Lung microvascular endothelial cell (primary cell): Measurements from ENCODE around the gene SNX6. TPM values are rescaled to one million over a fixed set of nuclear protein-coding genes. Genes with fewer than 3 reads are reported as not detected.
"Not testable (repeated sequence)": the region's sequence is repeated elsewhere in the genome, so short reads cannot be mapped to it uniquely, and the experiment has no call there.

Experiments
- DNase-seq, 2 donors: peaks; one replicate each; pipeline versions ENCODE4 v3.0.0 to v3.0.0-alpha.2; 2010; ENCODE audit warnings: low read depth in 2 of 2
- total RNA-seq: library from RNA; depleted of rRNA; stranded (reverse); fragments of >200 nt; gene quantifications from 2 replicates; pipeline ENCODE4 v1.2.1, GENCODE V29; 2014

The SNX6 gene
- total RNA-seq, 1 donor from 2014 or later: 57.9 TPM

DNA sequence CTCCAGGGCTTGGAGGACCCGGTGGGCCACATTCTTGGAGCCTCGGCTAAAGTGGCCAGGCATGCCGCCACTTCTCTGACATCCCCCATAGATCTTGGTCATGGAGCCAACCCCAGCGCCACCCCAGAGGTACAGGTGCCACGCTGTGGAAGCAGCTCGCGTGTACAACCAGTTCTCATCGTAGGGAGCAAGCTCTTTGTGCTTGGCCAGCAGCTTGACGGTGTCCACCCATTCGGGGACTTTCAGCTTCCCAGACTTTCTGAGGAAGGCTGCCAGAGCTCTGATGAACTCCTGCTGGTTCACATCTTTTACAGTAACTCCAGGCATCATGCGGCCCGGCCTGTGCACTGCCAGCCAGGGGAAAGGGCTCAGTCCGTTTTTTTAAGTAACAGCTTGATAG lies 61.1 kb downstream of the SNX6 start:
- no peak for DNase-seq

DNA sequence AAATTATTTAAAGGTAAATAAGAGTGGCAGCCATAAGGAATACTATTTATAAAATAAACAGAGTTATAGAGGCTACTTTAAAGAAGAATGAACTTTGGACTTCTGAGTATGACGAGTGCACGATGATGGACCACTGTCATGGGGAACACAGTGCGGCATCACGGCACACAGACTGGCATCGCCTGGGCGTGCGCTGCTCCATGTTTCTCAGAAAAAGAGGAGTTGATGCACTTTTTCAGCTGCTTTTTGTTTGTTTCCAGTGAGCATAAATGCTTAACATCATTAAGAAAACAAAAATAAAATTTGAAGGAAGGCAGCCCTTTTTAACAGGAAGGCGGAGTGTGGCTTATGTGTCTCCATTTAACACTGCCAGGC lies 67.2 kb downstream of the SNX6 start:
- DNase-seq: no peak

DNA sequence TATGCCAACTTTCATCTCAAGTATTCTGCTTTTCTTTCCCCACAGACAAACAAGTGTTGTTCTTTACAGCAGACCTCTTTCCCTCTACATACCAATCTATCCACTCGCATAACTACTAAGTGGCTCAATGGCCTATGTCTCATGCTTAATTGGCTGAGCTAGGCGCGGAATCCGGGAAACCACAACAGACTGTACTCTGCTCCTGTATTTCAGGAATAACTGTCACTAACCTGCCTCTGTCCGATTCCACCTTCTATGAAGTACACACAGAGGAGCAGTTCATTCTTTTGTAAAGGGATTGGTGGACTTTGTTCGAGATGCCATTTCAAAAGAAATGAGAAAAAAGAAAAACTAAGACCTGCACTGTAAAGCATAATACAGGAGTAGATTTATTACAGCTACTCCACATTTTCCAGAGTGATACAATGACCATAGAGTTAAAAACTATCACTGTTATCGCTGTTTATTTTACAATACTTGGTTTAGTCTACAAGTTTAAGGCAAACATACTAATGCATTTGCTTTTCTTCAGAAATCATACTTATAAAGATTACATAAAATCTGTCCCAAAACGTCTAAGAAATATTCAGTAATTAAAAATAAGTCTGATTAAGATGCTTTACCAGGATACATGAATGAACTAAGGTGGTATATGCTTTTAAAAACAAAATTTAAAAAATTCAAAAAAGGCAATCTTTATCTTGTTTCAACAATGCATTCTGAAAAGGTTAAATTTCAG lies 67.7 kb downstream of the SNX6 start:
- DNase-seq: not testable (repeated sequence)

DNA sequence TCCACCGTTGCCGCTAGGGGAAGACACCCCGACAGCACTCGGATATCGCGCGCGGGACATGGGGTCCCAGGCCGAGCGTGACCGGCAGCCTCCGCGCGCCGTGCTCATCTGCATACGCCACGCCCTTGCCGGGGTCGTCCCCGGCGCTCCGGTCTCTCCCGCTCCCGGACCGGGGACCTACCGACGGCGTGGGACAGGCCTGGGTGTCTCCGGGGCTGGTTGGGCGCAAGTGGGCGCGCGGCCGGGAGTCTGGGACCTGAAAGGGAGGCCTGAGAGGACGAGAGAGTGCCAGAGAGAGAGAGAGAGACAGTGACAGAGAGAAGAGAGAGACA lies 73.5 kb downstream of the SNX6 start:
- DNase-seq: not testable (repeated sequence)

DNA sequence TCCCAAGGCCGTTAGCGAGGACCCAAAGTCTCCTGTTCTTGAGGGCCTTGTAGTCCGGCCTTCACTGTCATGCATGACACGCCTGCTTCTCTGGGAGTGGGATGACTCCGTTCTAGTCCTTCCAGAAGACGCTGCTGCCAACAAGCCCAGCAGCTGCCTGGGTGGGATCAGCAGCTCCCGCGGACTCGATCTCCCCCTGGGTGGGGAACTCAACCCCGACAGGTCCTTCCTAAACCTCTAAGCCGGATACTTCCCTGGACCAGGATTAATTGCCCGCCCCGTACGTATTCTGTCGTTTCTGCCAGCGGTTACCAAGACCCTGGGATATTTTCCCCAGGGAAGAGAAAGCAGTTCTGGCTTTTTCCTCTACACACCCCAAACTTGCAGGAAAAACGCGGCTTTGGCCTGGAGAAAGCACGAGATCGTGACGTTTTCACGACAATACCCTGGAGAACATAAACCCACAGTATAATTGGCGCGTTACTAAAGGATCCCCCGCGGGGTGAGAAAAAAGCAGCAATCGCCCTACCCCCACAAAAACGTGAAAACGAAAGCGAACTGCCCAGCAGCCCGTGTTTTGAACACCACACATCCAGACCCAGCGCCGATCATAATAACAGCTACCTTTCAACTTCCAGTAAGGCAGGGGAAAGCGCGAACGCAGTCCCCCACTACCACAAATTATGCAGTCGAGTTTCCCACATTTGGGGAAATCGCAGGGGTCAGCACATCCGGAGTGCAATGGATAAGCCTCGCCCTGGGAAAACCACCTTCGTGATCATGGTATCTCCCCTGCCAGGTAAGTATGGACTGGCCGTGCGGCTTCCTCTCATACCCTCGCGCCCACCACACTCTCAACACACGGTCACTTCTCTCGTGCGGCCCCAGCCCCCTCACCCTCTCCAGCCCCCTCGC lies 74.1 kb downstream of the SNX6 start:
- not testable (repeated sequence) for DNase-seq

DNA sequence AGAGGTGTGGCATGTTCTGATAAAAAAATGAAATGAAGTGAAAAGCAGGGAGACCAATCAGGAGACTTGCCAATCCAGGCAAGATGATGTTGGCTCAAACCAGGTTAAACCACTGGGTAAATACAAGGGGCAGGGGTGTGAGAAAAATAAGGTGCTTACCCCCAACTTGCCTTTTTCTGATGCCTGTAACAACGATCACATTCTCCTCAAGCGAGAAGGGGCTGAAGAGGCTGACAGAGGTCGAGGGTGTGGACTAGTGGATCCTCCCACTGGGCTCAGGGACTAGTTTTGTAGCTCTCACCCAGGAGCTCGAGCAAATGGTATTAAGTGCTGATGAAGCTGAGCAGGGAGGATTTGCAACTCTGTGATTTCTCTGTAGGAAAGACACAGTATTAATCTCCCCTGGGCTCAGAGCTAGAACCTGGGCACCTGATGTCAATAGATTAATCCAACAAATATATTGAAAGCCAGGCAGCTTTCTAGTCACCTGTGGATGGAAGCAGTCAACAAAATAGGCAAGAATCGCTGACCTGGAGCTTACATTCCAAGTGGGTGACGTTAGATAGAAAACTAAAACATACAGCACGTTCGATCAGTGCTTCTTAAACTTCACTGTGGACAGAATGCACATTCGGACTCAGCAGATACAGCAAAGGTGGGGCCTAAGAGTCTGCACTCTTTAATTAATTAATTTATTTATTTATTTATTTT lies 75.3 kb downstream of the SNX6 start:
- DNase-seq: no peak

DNA sequence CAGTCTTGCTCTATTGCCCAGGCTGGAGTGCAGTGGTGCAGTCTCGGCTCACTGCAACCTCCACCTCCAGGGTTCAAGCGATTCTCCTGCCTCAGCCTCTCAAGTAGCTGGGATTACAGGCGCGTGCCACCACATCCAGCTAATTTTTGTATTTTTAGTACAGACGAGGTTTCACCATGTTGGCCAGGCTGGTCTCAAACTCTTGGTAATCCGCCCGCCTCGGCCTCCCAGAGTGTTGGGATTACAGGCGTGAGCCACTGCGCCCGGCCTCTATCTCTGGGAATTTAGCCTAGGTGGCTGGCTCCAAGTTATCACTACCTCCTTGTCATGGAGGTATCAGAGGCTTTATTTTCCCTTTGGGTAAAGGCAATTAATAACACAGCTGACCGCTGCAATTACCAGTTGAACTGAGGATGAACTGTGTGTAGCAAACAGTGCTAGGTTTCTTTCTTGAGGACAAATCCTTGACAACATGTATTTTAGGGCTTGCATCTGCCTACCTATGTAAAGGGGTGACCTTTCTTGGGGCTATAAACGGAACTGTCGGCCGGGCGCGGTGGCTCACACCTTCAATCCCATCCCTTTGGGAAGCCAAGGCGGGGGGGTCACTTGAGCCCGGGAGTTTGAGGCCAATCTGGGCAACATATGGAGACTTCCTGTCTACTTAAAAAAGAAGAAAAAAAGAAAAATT lies 80.5 kb downstream of the SNX6 start:
- DNase-seq: not testable (repeated sequence)

DNA sequence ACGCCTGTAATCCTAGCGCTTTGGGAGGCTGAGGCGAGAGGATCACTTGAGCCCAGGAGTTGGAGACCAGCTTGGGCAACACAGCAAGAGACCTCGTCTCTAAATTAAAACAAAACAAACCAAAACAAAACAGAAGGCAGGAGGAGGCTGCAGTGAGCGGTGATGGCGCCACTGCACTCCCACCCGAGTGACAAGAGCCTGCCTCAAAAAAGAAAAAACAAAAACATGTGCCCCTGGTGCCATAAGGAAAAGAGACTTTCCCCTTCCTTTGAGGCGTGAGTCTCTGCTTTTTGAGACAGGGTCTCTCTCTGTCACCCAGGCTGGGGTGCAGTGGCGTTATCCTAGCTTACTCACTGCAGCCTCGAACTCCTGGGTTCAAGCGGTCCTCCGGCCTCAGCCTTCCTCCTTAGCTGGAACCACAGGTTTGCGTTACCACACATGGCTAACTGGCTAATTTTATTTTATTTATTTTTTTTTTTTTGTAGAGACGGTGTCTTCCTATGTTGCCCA lies 81.4 kb downstream of the SNX6 start:
- no peak for DNase-seq

DNA sequence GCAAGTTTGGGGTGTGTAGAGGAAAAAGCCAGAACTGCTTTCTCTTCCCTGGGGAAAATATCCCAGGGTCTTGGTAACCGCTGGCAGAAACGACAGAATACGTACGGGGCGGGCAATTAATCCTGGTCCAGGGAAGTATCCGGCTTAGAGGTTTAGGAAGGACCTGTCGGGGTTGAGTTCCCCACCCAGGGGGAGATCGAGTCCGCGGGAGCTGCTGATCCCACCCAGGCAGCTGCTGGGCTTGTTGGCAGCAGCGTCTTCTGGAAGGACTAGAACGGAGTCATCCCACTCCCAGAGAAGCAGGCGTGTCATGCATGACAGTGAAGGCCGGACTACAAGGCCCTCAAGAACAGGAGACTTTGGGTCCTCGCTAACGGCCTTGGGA lies 82.8 kb downstream of the SNX6 start:
- not testable (repeated sequence) for DNase-seq

DNA sequence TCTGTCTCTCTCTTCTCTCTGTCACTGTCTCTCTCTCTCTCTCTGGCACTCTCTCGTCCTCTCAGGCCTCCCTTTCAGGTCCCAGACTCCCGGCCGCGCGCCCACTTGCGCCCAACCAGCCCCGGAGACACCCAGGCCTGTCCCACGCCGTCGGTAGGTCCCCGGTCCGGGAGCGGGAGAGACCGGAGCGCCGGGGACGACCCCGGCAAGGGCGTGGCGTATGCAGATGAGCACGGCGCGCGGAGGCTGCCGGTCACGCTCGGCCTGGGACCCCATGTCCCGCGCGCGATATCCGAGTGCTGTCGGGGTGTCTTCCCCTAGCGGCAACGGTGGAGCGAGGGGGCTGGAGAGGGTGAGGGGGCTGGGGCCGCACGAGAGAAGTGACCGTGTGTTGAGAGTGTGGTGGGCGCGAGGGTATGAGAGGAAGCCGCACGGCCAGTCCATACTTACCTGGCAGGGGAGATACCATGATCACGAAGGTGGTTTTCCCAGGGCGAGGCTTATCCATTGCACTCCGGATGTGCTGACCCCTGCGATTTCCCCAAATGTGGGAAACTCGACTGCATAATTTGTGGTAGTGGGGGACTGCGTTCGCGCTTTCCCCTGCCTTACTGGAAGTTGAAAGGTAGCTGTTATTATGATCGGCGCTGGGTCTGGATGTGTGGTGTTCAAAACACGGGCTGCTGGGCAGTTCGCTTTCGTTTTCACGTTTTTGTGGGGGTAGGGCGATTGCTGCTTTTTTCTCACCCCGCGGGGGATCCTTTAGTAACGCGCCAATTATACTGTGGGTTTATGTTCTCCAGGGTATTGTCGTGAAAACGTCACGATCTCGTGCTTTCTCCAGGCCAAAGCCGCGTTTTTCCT lies 83.4 kb downstream of the SNX6 start:
- DNase-seq: not testable (repeated sequence)

DNA sequence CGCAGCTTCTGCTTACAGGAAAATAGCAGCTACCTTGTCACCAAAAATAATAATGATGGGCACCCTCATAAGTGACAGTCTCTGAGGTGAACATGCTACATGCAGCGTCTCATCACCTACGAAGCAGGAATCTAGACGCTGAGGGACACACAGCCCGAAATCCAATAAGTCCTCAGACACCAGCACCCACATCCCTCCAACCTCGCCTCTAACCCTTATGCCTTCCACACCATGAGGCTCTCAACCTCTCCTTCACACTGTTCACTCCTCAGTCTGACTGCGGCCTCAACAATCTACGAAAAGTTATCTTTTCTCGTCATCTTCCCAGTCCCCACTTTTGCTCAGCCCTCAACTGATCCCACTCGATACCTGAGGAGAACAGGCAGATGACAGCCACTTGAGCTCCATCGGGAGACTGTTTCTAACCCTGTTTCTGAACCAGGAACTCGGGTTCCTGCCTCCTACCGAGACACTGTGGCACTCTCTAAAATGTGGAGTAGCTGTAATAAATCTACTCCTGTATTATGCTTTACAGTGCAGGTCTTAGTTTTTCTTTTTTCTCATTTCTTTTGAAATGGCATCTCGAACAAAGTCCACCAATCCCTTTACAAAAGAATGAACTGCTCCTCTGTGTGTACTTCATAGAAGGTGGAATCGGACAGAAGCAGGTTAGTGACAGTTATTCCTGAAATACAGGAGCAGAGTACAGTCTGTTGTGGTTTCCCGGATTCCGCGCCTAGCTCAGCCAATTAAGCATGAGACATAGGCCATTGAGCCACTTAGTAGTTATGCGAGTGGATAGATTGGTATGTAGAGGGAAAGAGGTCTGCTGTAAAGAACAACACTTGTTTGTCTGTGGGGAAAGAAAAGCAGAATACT lies 89.5 kb downstream of the SNX6 start:
- DNase-seq: not testable (repeated sequence)

DNA sequence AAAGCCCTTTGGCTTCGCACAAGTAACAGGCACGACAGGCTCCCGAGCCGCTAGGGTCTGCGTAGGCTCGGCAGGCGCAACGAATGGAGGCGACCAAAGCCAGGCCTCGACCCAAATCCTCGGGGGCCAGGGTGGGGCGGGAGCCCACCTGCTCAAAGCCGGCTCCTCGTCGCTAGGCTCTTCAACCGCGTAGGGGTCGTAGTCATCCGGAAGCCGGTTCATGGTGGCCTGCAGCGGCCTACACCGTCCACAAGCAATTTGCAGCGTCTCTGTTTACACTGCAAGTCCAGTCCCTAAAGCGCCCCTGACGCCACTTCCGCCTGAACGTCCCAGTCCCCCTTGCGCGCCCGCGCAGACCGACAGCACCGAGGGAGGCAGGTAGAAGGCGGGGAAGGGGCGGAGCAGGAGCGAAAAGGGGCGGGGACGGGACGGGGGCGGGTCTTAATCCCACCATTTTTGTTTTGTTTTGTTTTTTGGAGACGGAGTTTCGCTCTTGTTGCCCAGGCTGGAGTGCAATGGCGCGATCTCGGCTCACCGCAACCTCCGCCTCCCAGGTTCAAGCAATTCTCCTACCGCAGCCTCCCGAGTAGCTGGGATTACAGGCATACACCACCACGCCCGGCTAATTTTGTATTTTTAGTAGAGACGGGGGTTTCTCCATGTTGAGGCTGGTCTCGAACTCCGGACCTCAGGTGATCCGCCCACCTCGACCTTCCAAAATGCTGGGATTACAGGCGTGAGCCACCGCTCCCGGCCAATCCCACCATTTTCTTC lies 90.4 kb downstream of the SNX6 start, which contains the start of gene EAPP:
TSS of gene EAPP (minus strand) at position 295 of the 774 bp plus-strand sequence. CDS start at position 222, 73 bp downstream.
- DNase-seq: peak; percentile 98 to 99

DNA sequence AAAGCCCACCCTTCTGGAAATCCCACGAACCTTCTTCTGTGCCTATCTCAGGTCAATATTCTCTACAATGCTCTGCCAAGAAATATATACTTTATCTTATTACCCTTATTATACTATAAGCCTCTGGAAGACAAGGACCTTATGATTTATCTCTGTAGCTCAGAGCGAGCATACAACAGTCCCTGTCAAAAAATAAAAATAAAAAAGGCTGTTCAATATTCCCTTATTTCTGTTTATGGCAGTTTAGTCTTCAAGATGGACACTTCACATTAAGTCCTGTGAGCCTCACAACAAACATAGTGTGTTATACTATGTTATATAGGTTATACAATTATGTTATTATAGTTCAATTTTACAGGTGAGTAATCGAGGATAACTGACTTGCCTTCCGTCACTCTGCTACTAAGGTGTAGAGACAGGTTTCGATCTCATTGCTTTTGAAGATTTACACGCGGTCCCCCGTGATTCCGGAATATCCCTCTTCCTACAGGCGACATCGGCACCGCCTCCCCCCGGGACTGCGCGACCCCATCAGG lies 91.0 kb downstream of the SNX6 start:
- no peak for DNase-seq

DNA sequence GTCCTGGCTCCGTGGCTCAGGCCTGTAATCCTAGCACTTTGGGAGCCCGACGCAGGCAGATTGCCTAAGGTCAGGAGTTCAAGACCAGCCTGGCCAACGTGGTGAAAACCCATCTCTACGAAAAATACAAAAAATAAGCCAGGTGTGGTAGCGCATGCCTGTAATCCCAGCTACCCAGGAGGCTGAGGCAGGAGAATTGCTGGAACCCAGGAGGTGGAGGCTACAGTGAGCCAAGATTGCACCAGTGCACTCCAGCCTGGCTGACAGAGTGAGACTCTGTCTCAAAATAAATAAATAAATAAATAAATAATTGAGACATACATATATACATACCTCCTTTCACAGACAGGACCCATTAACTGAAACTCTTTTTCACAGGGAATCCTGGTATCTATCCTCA lies 91.9 kb downstream of the SNX6 start:
- DNase-seq: not testable (repeated sequence)

DNA sequence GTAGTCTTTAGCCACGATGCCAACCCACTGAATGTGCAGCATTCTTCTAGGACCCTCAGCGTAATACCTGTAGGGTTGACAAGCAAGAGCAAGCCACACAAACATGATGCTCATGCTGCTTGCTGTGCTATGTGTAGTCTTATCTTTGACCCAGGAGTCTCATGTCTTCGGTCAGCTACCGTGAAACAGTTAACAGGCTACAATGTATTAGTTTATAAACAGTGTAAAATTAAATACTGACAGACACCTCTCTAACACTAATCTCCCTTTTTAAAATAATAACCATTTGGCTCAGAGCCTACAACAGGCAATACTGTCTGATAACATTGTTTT lies 92.3 kb downstream of the SNX6 start:
- DNase-seq: no peak

DNA sequence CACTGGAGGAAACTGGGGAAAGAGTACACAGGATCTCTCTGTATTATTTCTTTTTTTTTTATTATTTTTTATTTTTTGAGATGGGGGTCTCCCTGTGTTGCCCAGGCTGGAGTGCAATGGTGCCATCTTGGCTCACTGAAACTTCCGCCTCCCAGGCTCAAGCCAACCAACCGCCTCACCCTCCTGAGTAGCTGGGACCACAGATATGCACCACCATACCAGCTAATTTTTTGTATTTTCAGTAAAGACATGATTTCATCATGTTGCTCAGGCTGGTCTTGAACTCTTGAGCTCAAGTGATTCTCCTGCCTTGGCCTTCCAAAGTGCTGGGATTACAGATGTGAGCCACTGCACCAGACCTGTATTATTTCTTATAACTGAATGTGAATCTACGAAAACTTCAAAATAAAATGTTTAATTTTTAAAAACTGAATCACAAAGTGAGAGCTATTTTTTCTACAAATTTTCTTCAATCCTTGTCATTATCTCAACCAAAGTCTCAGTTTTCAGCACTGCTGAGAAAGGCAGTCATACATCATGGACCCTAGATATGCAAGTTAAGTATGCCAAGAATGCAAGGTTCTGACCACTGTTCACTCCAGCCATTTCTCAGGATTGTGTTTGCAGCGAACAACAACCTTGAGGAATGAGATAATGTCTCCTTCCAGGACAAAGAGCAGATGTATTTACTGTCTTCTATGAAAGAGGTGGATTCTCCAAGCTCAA lies 92.8 kb downstream of the SNX6 start:
- no peak for DNase-seq

DNA sequence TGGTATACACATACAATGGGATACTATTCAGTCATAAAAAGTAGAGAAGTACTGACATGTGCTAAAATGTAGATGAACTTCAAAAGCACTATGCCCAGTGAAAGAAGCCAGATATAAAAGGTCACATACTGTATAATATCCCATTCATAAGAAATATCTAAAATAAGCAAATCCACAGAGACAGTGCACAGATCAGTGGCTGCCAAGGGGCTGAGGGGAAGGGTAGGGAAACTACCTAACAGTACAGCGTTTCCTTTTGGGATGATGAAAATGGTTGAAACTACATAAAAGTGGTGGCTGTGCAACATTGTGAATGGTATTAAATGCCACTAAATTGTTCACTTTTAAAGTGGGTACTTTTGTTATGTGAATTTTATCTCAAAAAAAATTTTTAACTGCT lies 102.4 kb downstream of the SNX6 start:
- no peak for DNase-seq

DNA sequence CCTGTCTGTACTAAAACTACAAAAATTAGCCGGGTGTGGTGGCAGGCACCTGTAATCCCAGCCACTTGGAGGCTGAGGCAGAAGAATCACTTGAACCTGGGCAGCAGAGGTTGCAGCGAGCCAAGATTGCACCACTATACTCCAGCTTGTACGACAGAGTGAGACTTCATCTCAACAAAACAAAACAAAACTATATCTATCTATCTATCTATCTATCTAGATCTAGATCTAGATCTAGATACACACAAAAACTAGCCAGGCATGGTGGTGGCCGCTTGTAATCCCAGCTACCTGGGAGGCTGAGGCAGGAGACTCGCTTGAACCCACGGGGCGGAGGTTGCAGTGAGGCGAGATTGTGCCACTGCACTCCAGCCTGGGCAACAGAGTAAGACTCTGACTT lies 105.7 kb downstream of the SNX6 start:
- DNase-seq: not testable (repeated sequence)
